ENCODE data around the gene SLC22A4.

DNA sequence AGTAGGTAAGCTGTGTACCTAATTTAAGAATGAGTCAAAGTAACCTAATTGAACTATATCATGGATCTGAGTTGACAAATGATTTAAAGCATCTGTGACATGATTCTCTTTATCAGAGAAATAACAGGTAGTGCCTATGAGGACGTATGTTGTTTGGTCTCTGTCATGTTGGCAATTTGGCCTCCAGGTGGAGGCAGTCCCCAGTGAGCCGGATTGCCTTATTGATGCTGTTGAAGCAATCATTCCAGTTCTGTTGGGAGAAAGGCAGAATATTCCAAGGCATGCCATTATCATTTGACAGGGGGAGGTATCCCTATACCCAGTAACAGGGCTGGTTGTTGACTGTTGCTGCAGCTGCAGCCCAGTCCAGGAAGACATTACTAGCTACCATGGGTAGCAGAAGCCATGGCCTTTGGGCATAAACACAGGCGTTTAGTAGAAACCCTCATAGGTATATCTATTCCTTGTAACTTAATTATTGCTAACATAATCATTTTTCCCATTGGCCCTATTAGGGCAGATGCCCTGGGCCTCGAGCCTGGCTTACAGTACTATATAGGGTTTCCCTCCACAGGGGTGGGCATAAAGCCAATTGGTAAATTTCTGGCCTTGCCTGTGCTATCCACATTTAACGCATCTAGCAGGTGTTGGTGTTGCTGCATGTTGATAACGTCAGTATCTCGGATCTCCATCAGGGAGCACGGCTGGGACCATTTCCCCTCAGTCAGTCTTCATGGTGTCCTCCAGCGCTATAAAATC is 12.2 kb upstream of the SLC22A4 start:
- TF ChIP-seq, protein P1, sequence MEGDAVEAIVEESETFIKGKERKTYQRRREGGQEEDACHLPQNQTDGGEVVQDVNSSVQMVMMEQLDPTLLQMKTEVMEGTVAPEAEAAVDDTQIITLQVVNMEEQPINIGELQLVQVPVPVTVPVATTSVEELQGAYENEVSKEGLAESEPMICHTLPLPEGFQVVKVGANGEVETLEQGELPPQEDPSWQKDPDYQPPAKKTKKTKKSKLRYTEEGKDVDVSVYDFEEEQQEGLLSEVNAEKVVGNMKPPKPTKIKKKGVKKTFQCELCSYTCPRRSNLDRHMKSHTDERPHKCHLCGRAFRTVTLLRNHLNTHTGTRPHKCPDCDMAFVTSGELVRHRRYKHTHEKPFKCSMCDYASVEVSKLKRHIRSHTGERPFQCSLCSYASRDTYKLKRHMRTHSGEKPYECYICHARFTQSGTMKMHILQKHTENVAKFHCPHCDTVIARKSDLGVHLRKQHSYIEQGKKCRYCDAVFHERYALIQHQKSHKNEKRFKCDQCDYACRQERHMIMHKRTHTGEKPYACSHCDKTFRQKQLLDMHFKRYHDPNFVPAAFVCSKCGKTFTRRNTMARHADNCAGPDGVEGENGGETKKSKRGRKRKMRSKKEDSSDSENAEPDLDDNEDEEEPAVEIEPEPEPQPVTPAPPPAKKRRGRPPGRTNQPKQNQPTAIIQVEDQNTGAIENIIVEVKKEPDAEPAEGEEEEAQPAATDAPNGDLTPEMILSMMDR (optimal IDR thresholded peaks at IDR 0.05 in 1 of 3, IDR thresholded peaks at IDR 0.05 in 1 of 3, conservative IDR thresholded peaks at IDR 0.05 in 1 of 3; ENCODE audit: extremely low read depth in 1 of 3, insufficient read depth in 2 of 3, low read length in 3 of 3), result peak; percentile 11 to 58 (median 24)
- TF ChIP-seq EZH2 (IDR thresholded peaks at IDR 0.05; ENCODE audit: low read length), result no peak
